Stimulated activated CD4-positive, alpha-beta T cell treated with anti-CD3 and anti-CD28 coated beads, Interleukin-12 subunit alpha, Interleukin-12 subunit beta, amount 100 ng/mL, for 48 hours (primary cell): ENCODE data around the gene ANKRD63.

Source experiments
- DNase-seq, 3 donors: peaks; one replicate each; pipeline ENCODE4 v3.0.0-alpha.2; 2020; ENCODE audit warnings: low read depth in 2 of 3, low spot score in 1 of 3

Gene ANKRD63

GRCh38 chr15:40313531-40314398 is 30.9 kb upstream of the ANKRD63 start:
- DNase-seq, result no peak

- no peak for DNase-seq
Observed at GRCh38 chr15:40312370-40313158, 29.7 kb upstream of the ANKRD63 start.

- no peak for DNase-seq
Observed at GRCh38 chr15:40310993-40311392, 28.1 kb upstream of the ANKRD63 start.

GRCh38 chr15:40310001-40310959 is 27.4 kb upstream of the ANKRD63 start:
- DNase-seq, result peak; percentile 44 to 67 (median 59)

GRCh38 chr15:40309344-40309862 is 26.5 kb upstream of the ANKRD63 start:
- DNase-seq, result no peak

- DNase-seq, result peak; percentile 50 to 58 (median 55)
Observed at GRCh38 chr15:40307421-40308211, 24.8 kb upstream of the ANKRD63 start, which contains the start of gene PLCB2. Gene PLCB2, minus strand, starts transcription at chr15:40307935. Its CDS starts 263 bp downstream, at chr15:40307672.

GRCh38 chr15:40306908-40307307 is 24.0 kb upstream of the ANKRD63 start:
- no peak for DNase-seq

- no peak for DNase-seq
Observed at GRCh38 chr15:40306371-40306770, 23.5 kb upstream of the ANKRD63 start.

- DNase-seq, result no peak
Observed at GRCh38 chr15:40305281-40305680, 22.4 kb upstream of the ANKRD63 start.

- no peak for DNase-seq
Observed at GRCh38 chr15:40303576-40303975, 20.7 kb upstream of the ANKRD63 start.

GRCh38 chr15:40302981-40303380 is 20.1 kb upstream of the ANKRD63 start:
- no peak for DNase-seq

- no peak for DNase-seq
Observed at GRCh38 chr15:40302288-40302886, 19.5 kb upstream of the ANKRD63 start.

- DNase-seq, result no peak
Observed at GRCh38 chr15:40301467-40302179, 18.8 kb upstream of the ANKRD63 start.

- DNase-seq, result no peak
Observed at GRCh38 chr15:40300771-40301170, 17.9 kb upstream of the ANKRD63 start.

- no peak for DNase-seq
Observed at GRCh38 chr15:40300367-40300766, 17.5 kb upstream of the ANKRD63 start.

GRCh38 chr15:40298216-40298935 is 15.5 kb upstream of the ANKRD63 start:
- no peak for DNase-seq

- DNase-seq, result no peak
Observed at GRCh38 chr15:40297356-40297755, 14.5 kb upstream of the ANKRD63 start.

GRCh38 chr15:40296561-40297230 is 13.8 kb upstream of the ANKRD63 start:
- DNase-seq, result no peak
